COLO668 (cell line): ENCODE results near the gene TMEM164.
"Not testable (repeated sequence)": the region's sequence is repeated elsewhere in the genome, so short reads cannot be mapped to it uniquely, and the experiment has no call there.

Experiments
- DNase-seq: peaks from one replicate; lab custom pipeline; 2025; ENCODE audit not compliant: unreplicated experiment; lab: John Stamatoyannopoulos, UW

Gene TMEM164

DNA sequence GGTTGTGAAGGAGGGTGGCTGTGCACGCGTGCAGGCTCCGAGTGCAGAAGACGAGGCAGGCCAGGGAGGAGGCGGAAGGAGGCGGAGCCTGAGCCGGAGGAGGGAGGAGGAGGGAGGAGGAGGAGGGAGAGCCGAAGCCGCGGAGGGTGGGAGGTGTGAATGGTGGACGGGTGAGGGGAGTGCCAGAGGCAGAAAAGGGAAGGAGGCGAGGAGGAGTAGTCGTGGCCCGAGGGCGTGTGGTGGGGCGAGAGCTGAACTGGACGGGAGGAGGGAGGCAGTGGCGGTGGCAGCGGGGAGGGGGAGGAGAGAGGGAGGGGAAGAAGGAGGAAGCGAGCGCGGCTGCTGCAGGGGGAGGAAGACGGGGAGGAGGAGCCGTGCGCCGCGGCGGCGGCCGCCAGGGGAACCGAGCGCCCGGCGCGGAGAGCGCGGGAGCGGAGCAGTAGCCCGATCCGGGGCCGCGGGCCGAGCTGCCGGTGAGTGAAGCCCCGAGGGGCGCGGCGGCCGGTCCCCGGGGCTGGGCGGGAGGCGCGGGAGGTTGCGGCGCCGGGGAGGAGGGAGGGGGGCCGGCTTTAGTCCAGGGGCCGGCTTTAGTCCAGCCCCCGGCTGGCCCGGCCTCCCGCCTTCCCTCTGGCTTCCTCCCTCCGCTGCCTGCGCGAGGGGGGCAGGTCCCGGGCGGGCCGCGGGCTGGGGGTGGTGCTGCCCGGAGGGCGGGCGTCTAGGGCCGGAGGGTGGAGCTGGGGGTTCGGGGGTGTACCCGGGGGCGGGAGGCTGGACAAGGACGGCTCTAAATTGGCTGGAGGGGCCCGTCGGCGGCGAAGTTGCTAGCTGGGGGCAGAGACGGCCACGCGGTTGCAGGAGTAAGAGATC, at the start of gene TMEM164:
TSS of gene TMEM164 (plus strand) at position 815 of the 867 bp plus-strand sequence. CDS start 661 bp downstream, outside the sequence.
- peak; percentile 81 for DNase-seq

DNA sequence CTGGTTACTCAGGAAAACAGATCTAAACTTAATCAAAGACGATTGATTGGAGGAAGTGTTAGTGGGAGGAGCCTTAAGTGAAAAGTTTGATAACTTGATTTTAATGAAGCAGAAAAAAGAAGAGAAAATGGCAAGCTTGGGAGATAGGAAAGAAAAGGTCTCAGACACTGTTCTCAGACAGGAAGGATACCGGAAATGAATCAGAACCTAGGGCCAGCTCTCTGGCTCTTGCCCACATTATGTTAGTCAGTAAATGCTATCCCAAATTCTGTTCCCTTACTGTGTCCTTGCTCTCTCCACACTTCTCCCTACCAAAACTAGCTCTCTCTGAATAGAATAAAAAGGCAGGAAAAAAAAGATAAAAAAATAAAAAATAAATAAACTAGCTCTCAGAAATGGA, 48.6 kb upstream of the TMEM164 start:
- no peak for DNase-seq

DNA sequence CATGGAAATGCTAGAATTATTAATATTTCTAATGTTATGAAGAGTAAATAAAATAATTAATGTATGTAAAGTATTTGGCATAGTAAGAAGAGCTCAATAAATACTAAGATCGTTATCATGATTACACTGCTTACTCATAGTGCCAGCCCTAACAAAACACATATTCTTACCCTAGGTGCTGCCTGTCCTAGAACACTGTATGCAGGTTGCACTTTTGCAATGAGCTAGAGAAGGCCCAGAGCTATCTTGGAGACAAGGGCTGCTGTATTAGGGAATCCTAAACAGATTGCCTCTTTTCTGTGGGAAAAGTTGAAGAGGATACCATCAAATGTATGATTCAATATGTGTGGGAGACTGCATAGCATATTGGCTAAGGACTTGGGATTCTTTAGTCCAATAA, 48.0 kb upstream of the TMEM164 start:
- DNase-seq: no peak

DNA sequence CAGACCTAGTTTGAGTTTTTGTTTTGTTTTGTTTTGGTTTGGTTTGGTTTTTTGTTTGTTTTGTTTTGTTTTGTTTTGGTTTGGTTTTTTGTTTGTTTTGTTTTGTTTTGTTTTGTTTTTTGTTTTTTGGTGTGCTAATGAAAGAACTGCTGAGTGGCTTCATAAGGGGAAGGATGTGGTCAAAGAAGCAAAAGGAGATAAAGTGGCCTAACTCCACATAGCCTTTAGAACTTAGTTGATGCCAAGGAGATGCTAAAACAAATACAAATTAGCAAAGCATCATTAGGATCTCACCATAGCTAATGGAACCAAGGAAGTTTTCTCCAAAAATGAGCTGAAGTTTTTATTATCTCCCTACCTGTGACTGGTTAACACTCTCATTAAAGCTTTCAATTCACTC, 44.6 kb upstream of the TMEM164 start:
- no peak for DNase-seq

DNA sequence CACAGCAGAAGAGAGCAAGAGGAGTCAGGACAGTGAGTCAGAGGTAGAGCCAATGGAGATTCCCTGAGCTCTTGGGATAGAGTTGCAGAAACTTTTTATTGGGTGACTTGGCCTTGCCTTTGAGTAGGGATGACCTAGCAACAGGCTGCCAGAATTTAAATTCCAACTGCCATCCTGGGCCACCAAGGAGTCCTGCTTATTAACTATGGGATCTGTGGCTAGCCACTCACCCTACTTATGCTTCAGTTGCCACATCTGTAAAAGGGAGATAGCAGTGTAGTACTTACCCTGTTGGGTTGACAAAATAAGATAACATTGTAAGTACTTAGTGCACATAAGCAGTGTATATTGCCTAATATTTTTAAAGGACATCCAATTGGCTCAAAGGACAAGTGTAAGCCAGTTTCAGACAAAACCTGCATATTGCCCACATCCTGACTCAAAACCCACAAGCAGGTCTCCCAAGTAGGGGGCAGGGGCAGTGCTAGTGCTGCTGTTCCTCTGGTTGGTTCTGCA, 43.5 kb upstream of the TMEM164 start:
- no peak for DNase-seq

DNA sequence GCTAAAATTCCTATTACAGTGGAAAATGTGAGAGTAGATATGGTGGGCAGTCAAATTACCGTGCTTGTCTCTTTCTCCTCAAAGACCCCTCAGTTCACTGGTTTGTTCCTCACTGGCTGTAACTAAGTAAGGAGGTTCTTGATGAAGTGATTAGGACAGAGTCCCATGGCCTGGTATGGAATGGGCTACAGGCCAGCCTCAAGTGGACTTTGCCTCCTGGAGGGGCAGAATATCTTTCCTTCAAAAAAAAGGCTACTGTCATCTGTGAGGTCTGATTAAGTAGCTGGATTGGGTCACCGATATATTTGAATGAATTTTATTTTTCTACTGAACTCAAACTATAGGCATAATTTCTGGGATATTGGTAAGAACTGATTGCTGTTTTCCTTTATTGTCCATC, 38.5 kb upstream of the TMEM164 start:
- no peak for DNase-seq

DNA sequence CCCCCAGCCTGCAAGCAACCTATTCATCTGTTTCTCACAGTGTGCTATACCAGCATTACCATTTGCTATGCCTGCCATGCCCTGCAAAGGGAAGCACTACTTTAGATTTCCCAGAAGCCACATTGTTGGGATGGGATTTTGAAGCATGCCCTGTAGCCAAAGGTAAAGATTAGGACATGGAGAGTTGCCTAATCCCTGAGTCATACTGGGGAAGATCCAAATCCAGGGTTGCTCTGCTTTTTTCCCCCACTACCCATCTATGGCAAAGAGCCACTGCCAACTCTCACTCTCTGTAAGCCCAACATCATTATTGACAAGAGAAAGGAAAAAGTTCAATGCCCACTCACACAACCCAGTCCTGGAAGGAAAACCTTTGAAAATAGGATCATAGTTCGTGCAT, 36.7 kb upstream of the TMEM164 start:
- DNase-seq: no peak

DNA sequence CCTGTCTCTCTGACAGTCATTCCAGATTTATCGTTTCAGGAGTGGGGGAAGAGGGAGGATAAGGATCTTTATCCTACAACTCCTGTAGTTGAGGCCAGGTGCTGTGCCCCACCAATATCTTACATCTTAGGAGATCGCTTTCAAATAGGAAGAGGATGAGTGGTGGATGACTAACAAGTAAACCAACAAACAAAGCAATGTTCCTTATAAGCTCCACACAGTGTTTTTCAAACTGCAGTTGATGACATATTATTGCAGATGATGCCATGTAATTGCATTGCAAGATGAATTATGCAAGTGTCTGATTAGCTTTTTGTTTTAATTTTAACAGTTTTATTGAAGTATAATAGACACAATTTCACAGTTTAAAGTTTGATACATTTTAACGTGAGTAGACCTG, 35.8 kb upstream of the TMEM164 start:
- DNase-seq: no peak

DNA sequence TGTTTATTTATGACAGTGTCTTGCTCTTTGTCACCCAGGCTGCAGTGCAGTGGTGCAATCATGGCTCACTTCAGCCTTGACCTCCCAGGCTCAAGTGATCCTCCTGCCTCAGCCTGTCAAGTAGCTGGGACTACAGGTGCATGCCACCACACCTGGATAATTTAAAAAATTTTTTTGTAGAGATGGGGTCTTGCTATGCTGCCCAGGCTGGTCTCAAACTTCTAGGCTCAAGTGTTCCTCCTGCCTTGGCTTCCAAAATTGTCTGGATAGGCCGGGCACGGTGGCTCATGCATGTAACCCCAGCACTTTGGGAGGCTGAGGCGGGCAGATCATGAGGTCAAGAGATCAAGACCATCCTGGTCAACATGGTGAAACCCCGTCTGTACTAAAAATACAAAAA, 32.1 kb upstream of the TMEM164 start:
- not testable (repeated sequence) for DNase-seq

DNA sequence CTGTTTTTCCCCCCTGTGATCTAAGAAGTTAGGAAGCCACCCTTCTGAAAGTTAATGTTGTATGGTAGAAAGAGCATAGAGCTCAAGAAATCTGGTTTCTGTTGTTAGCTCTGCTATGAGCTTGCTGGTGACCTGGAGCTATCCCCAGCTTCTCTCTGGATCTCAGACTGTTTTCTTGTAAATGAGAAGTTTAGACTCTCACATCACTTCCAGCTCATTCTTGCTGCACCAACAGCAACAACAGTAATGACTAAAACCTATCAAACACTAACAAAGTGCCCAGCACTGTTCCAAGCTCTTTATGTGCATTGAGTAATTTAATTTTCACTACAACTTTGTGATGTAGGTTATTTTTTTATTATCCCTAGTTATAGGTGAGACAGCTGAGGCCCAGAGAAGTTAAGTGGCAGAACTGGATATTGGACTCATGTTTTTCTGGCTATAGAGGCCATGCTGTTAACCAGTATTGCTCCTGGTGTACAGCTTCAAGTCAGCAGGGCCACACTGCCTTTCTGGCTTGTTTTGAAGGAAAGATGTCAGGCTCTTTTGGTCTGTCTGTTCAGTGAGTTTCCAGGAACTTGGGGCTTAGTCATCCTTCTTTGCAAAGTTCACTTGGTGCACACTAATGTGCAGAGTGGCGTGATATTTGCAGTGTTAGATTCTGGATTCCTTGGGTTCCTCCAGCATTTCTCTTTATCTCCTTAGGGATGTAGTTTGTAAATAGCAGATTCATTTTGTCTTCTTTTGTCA, 27.8 kb upstream of the TMEM164 start:
- DNase-seq: no peak

DNA sequence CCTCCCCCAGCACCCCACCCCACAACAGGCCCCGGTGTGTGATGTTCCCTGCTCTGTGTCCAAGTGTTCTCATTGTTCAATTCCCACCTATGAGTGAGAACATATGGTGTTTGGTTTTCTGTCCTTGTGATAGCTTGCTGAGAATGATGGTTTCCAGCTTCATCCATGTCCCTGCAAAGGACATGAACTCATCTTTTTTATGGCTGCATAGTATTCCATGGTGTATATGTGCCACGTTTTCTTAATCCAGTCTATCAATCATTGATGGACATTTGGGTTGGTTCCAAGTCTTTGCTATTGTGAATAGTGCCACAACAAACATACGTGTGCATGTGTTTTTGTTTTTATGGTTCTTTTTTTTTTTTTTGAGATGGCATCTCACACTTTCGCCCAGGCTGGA, 17.7 kb upstream of the TMEM164 start:
- not testable (repeated sequence) for DNase-seq

DNA sequence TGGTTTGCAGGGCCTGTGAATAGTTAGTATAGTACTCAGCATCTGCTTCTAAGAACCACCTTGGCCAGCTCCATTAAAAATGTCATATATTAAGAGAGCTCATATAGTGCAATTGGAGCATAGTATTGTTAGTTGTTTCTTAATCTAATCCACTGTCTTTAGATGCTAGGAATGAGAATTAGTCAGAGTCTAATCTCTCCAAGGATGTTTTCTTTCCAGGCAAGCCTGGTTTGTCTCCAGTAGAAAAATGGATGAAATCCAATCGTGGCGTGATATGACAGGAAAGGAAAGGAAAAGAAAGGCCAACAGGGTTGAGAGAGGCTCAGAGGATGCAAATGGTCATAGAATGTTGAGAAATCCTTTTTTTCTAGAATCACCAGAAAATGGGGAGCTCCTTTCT, 15.0 kb upstream of the TMEM164 start:
- DNase-seq: no peak

DNA sequence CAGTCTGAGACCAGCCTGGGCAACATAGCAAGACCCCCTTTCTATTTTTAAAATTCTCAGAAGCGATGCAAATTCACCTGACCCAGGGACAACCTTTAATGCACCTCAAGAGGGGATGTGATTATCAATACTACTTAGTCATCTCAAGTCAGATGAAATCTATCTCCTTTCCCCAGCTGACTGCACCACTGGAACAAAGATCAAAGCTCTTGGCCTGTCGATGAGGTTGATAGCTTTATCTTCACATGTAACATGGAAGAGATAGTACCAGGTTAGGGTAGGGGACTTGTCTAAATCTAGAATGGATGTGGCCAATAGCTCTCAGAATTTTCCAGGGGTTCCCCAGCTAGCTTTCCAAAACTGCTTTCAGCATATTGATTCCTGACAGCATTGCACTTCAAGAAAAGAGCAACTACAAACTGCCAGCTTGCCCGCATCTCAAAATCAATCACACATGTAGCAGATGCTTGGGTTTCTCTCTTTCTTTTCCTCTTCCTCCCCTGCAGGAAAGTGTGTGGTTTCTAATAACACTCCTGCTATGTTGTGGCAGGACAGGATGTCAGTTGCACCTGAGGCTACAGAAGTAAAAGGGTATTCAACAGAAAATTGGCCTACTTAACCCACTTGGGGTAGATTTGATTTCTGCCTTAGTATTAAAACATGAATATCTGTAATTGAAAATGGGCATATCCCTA, 12.2 kb upstream of the TMEM164 start:
- DNase-seq: no peak

DNA sequence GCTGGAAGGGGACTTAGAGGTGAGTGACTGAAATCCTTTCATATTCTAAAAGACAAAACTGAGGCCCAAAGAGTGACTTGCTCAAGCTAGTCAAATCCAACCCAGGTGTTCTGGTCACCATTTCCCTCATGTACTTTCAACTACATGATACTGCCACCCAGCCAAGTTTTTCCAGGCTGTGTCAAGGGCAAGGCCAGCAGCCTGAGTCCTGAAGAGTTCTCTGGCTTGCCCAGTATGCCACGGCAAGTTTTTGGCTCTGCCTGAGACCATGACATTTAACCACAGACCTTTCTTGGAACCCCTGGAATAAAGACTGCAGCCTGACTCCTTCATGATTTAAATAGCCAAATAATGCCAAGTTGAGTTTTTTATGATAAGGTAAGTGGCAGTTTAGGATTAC, 10.7 kb upstream of the TMEM164 start:
- no peak for DNase-seq

DNA sequence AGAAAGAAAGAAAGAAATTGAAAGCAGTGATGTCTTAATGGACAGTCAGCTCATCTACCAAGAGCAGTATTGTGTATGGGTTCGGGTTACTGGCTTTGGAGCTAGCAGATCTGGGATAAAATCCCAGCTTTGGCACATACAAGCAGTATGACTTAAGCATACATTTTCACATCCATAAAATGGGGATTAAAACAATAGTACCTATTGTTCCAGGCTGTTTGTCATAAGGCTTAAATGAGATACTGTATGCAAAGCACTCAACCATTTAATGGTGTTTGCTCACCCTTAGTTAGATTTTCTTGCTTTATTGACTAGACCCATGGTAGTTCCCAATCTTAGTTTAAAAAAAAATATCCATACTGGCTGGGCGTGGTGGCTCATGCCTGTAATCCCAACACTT, 7.8 kb upstream of the TMEM164 start:
- DNase-seq: no peak

DNA sequence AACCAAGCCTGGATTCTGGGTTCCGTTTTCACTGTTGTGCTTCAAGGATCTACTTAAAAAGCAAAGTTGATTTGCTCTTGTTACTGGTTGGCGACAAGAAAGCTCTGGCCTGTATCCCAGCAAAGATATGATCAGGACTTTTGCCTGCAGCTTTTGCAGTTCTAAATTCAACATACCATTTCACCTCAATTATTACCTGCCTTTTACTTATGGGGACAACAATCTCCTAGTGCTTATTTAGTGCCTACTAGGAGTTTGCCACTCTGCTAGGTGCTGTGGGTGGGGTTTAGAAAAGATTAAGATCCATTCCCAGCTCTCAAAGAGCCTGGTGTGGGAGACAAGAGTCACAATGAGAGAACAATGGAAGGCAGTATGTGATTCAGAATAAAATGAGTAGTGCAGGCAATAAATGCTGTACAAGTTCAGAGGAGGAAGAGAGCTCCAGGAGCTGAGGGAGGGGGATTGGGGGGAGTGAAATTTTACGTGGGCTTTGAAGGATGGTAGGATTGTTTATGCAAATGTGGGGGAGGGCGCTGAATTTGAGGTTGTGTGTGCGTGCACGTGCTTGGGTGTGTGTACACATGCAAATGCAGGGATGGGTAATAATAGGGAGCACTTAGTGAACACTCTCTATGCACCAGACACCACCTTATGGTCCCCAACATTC, 5.0 kb upstream of the TMEM164 start:
- DNase-seq: no peak

DNA sequence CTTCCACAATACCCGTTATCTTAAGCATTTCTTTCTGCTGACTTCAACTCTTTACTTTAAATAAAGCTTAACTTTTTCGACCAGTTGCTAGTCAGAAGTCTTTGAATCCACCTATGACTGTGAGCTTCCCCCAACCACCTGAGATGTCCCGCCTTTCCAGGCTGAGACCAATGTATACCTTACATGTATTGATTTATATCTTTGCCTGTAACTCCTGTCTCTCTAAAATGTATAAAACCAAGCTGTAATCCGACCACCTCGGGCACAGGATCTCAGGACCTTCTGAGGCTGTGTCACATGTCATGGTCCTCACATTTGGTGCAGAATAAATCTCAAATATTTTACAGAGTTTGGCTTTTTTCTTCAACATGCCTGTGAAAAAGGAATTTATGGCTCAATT, 2.9 kb upstream of the TMEM164 start:
- DNase-seq: no peak

DNA sequence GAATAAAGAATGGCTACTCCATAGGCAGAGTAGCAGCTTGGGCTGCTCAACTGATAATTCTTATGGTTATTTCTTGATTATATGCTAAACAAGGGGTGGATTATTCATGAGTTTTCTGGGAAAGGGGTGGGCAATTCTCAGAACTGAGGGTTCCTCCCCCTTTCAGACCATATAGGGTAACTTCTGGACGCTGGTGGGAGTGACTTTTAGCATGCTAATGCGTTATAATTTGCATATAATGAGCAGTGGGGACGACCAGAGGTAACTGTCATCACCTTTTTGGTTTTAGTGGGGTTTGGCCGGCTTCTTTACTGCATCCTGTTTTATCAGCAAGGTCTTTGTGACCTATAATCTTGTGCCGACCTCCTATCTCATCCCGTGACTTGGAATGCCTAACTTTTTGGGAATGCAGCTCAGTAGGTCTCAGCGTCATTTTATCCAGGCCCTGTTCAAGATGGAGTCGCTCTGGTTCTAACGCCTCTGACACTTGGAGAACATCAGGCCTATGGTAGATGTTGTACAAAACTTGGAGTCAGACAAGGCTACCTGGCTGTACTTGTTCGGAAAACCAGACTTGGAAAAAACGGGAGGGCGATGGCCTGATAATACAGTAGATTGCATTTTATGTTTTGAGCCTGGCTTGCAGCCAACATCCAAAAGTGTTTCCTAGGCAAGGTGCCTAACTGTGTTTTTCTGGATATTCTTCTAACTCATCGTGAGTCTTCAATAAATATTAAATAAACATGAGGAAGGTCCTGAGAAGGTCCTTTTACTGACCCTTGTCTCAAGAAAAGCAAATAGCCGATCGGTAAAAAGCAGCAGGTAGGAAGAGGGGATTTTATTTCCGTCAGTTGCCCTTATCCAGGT, 1.8 kb upstream of the TMEM164 start:
- DNase-seq: no peak

DNA sequence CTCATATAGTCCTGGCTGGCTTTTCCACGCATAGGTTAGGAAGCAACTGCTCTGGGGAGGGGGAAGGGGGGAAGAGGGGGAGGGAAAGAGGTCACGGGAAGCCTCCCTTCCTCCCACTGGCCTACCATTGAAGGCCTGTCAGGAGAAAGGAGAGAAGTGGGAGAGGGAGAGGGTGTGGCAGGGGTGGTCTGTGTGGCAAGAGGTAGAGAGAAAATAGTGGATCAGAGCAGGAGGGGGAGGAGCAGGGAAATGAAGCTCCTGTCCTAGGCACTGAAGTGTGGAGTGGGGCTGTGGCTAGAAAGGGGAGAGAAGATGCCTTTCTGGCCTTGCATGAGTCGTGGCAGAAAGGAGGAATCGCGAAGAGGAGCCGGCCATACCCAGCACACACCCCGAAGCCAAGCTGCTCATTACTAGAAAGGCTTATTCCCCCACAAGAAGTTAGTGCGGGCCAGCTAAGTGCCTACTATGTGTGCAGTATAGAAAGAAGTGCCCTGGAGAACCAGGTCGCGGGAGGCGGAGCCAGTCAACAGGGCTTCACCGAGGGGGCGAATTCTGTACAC, 1.1 kb upstream of the TMEM164 start:
- no peak for DNase-seq
